DMS53 (cell line): ENCODE data around the gene PTBP2.
"Not testable (repeated sequence)": the region's sequence is repeated elsewhere in the genome, so short reads cannot be mapped to it uniquely, and the experiment has no call there.

ENCODE experiments used
- DNase-seq: peaks from one replicate; lab custom pipeline; 2025; lab: John Stamatoyannopoulos, UW

The PTBP2 gene

DNA sequence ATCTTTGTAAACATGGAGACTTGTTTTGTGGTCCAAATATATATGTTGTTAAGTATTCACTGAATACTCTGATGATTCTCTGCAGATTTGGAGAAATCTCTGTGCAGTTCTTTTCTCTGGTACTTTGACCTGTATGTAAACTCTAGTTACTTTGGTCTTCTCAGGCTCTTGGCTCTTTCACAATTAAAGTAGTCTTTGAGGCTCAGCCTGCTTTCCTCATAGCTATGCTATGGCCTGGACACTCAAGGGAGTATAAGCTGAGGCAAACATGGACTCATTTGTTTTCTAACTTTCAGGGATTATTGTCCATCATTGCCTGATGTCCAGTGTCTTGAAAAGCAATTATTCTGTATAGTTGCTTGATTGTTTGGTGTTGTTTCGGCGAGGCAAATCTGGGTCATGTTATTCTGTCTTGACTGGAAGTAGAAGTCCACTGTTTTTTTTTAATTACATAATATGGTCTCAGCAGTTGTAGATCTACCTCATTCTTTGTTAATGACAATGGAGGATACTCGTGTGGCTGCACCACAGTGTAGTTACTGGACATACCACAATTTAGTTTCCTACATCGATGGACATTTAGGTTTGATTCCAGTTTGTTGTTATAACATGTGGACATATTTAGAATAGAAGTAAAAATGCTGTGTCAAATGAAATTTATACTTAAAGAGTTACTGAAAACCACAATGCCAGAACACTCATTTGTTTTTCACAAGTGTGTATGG, 9.2 kb downstream of the PTBP2 start:
- no peak for DNase-seq

DNA sequence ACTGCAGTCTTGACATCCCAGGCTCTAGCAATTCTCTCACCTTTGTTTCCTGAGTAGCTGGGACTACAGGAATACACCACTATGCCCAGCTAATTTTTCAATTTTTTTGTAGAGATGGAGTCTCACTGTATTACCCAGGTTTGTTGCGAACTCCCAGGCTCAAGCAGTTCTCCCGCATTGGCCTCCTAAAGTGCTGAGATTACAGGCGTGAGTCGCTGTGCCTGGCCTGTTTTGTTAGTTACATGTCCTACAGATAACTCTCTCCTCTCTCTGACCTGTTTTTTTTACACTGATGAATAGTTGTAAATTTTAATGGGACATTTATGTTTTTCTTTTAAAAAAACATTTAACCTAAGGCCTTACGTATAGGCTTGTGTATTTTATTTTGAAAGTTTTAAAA, 19.8 kb downstream of the PTBP2 start:
- no peak for DNase-seq

DNA sequence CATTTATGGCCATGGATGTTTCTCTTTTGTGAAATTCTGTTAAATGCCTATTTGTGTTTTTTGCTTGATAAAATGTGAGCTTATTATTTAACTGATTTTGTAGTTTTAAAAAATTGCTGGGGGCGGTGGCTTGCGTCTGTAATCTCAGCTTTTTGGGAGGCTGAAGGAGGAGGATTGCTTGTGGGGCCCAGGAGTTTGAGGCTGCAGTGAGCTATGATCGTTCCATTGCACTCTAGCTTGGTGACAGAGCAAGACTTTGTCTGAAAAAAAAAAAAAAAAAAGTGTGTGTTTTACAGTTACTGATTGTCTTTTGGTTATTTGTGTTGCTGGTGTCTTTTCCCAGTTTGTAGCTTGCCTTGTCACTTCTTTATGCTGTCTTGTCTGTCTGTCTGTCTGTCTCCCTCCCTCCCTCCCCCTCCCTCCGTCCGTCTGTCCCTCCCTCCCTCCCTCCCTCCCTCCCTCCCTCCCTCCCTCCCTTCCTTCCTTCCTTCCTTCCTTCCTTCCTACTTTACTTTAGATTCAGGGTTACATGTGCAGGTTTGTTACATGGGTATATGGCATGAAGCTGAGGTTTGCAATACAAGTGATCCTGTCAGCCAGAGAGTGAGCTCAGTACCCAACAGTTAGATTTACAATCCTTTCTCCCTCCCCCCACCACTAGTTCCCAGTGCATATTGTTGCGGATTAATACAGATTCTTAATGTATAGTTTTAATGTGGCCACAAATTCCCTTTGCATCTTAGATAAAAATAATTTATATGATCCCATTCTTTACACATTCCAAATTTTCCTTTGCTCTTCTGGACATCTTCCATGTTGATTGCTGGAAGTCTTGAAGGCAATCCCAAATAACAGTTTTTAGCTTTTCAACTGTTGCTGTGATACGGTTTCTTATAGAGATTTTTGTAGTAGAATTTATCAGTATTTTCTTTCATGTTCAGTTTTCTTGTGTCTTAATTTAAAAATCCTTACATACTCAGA, 25.1 kb downstream of the PTBP2 start:
- no peak for DNase-seq

DNA sequence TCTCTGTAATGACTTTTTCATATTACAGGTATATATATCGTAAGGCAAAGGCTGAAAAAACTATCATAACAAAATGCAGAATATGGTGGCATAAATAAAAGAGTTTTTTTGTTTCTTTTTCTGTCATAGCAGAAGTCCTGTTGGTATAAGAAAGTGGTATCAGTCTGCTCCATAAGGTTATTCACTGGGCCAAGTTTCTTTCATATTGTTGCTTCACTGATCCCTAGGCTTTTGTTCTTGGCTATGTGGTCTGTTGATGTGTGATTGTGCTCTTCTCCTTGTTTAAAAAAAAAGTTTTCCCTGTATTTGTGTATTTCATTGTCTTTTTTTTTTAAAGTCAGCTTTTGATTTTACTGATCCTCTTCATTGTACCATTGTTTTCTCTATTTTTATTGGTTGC, 26.0 kb downstream of the PTBP2 start:
- DNase-seq, result no peak

DNA sequence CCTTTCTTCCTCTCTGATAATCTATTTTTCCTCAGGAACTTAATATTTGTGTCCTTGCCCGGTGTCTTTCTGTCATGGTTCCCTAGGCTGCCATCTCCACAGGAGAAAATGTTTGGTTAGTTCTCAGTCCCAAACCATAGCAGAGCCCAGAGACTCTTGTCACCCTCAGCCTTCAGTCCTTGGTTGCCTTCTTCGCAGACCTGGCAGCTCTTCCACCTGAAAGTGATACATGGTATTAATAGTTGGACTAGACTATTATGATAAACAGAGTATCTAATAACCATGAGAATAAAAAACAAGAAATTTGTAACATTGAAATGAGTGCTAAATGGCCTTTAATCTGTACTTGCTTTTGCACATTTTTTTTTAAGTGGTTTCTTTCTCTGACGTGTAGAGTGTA, 26.5 kb downstream of the PTBP2 start:
- no peak for DNase-seq

DNA sequence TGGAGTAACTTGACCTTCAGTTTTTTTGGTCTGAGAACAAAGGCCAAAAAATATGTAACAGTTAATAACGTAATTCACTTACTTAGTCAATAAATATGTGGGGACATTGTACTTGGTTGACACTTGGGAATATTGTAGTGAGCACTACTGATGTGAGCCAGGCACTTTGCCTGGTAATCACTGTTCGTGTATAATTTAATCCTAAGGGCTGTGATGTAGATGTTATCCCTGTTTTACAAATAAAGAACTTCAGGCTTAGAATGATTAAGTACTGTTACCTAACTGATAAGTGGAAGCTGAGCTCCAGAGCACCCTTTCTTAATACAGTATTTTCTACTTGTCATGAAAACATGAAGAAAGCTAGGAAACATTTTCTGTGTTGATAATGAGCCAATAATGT, 28.0 kb downstream of the PTBP2 start:
- no peak for DNase-seq

DNA sequence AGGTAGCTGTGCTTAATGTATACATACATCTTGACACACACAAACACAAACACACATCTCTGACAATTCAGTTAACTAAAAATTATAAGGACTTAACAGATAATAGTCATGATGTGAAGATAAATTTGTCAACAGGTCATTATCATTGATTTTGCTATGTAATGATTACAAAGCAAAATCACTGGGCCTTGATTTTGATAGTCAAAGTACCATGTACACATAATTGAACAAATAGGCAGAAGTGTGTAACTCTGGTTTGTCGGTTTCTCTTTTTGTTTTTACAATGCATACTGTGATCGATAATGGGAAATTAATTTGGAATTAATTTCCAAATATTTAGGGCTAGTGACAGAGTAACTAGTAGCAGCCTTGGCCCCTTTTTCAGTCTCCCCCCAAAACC, 30.8 kb downstream of the PTBP2 start:
- no peak for DNase-seq

DNA sequence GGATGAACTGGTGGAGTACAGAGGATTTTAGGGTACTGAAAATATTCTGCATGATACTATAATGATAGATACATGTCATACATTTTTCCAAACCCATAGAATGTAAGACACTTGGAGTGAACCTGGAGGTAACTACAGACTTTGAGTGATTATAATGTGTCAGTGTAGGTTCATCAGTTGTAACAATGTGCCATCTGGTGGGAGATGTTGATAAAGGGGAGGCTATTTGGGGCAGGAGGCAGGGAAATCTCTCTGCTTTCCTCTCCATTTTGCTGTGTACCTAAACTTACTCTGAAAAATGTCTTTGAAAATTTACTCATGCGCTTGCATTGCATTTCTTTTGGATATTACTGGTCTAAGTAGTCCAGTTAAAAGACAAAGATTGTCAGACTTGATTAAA, 35.2 kb downstream of the PTBP2 start:
- DNase-seq, result peak; percentile 47

DNA sequence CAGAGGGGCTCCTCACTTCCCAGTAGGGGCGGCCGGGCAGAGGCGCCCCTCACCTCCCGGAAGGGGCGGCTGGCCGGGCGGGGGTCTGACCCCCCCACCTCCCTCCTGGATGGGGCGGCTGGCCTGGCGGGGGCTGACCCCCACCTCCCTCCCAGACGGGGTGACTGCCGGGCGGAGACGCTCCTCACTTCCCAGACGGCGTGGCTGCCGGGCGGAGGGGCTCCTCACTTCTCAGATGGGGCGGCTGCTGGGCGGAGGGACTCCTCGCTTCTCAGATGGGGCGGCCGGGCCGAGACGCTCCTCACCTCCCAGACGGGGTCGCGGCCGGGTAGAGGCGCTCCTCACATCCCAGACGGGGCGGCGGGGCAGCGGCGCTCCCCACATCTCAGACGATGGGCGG, 41.0 kb downstream of the PTBP2 start:
- not testable (repeated sequence) for DNase-seq

DNA sequence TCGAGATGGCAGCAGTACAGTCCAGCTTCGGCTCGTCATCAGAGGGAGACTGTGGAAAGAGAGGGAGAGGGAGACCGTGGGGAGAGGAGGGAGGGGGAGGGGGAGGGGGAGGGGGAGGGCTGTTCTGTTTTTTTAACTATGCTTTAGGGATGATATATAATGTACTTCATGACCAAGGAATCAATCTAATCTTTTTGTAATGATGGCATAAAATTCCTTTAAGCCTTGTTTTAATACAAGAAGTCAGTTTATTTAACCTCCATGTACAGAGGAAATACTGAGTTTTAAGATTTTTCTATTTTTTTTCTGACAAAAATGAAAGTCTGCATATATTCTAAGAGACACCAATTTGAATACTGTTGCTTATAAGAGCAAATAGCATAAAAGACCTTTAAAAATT, 41.9 kb downstream of the PTBP2 start:
- no peak for DNase-seq

DNA sequence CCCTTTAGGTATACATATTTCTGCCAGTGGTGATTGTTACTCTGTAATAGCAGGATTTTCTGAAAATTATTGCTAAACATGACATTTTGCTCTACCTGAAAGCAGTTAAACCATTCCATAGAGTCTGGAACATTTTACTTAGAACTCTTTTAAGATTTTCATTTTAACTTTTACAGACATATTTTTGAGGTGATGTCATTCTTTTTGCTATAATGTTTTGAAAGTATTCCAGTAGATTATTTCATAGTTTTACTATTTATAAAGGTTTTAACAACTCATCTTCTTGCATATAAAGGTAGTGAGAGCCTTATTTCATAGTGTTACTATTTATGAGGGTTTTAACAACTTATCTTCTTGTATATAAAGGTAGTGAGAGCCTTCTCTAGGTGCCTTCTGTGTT, 42.9 kb downstream of the PTBP2 start:
- DNase-seq, result no peak

DNA sequence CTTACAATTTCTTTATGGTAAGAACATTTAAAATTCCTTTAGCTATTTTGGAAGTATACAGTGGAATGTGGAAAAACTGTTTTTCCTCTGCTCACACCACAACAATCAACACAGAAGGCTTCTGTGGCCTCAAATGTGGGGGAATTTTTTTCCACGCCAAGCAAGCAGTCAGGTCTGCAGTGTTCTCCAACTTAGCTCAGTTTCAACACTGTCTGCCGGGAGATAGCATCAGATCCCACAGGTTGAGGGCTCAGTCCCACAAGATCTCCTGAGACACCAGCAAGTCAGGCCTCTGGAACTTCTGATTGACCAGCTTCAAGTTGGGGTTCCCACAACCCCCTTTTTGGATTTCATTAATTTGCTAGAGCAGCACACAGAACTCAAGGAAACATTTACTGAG, 50.3 kb downstream of the PTBP2 start:
- no peak for DNase-seq

DNA sequence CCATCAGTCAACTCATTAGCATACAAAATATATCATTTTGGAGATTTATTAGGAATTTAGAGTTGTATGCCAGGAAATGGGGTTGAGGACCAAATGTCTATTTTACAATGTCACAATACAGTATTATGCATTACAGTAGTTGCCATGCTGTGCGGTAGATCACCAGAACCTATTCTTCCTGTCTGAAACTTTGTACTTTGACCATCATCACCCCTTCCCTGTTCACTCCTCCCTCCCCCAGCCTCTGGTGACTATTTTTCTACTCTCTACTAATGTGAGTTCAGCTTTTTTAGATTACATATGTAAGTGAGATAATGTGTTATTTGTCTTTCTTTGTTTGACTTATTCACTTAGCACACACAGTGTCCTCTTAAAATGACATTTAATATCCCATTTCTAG, 50.8 kb downstream of the PTBP2 start:
- no peak for DNase-seq

DNA sequence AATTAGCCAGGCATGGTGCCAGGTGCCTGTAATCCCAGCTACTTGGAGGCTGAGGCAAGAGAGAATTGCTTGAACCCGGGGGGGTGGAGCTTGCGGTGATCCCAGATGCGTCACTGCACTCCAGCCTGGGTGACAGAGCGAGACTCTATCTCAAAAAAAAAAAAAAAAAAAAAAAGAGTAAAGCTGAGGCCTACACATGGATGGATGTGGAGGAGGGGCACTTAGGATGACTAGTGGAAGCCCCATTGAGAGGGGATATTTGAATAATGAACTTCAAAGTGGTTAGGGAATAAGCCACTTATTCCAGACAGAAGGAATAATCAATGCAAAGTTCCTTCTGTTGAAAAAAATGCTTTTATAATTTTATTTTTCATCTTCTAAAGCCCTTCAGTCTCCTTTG, 51.4 kb downstream of the PTBP2 start:
- DNase-seq, result no peak

DNA sequence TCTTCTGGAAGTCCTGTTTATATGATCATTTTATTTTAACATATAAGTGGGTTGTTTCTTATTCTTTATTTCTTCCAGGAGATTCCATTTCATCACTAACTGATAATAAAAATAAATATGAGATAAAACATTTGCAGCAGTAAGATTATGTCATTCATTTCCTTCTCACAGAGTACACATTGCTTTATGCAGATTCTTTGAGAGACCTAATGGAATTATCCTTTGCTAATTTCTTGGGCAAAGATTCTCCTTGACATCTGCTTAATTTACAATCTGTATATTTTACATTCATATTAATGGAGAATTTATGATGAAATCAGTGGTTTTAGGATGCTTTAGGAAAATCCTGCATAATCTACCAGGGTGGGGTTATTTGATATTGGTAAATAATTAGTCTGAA, 60.6 kb downstream of the PTBP2 start:
- DNase-seq, result no peak

DNA sequence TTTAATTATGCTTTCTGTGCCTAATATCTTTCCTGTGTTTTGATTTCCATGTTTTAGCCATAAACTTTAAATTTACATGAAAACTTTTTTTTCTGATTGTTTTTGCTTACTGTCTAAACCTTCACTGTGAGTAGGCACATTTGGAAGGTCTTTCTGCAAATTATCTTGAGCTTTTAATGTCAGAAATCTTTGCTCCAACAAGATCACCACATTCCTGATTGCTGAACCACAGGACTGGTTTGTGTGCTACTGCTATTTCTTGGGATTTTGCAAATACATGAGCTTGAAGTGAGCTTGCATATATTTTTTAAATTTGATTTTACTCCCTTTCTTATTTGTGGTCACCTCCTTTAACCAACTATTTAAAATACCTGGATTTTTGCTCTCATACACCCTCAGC, 61.3 kb downstream of the PTBP2 start:
- DNase-seq, result no peak

DNA sequence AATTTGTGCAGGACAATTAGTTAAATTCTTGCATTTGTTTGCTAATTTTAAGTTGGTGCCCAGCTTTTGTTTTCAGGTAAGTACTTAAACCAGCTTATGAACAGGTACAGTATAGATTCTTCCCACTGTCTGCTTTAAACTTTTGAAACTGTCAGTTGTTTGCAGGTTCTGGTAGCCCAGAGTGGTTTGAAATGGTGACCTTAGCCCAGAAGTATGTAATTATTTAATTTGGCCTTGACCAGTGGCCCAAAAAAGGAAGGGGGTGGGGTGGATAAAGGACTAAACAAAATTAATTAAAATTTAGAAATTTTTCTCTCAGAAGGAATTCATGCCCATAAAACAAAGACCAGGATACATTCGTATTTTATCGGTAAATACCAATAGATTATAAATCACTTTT, 69.0 kb downstream of the PTBP2 start:
- DNase-seq, result no peak

DNA sequence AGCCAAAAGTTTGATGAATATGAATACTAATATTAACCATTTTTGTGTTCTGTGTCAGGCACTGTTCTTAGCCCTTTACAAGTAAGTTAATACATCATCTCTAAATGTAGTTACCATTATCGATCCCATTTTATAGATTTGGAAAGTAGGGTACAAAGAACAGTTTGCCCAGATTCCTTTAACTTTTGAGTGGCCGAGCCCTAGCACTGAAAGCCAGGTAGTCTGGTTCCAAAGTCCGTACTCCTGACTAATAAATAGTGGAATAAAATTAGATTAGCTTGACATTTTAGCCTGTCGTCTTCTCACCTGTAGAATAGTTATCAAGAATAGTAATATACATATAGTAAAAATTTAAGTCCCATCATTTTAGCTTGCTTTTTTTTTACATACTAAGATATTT, 70.6 kb downstream of the PTBP2 start:
- DNase-seq, result no peak

DNA sequence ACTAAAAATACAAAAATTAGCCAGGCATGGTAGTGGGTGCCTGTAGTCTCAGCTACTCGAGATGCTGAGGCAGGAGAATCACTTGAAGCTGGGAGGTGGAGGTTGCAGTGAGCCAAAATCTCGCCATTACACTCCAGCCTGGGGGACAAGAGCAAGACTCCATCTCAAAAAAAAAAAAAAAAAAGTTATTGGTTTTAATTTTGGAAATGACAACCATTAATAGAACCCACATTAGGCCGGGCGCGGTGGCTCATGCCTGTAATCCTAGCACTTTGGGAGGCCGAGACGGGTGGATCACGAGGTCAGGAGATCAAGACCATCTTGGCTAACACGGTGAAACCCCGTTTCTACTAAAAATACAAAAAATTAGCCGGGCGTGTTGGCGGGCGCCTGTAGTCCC, 80.1 kb downstream of the PTBP2 start:
- DNase-seq, result not testable (repeated sequence)

DNA sequence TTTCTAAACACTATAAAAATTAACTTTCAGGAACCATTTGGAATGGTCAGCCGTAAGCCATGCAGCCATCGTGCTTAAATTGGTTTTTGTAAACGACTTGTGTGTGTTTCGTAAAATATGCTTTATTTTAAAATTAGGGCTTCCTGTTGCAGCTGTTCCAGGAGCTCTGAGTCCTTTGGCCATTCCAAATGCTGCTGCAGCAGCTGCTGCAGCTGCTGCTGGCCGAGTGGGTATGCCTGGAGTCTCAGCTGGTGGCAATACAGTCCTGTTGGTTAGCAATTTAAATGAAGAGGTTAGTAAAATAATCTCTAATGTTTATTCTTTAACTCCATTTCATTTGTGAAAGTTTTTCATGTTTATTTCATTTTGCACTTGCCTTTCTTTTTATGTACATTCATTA, 83.1 kb downstream of the PTBP2 start:
- no peak for DNase-seq

DNA sequence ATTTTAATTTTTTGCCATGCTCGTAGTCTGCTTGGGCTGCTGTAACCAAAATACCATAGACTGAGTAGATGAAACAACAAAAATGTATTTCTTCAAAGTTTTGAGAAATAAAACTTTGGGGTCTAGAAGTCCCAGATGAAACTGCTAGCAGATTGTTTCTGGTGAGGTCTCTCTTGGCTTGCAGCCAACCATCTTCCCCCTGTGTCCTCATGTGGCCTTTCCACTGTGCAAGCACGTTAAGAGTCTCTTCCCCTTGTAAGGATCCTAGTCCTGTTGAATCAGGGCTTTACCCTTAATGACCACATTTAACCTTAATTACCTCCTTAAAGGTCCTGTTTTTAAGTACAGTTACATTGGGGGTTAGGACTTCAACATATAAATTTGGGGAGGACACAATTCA, 86.6 kb downstream of the PTBP2 start:
- DNase-seq, result peak; percentile 12

DNA sequence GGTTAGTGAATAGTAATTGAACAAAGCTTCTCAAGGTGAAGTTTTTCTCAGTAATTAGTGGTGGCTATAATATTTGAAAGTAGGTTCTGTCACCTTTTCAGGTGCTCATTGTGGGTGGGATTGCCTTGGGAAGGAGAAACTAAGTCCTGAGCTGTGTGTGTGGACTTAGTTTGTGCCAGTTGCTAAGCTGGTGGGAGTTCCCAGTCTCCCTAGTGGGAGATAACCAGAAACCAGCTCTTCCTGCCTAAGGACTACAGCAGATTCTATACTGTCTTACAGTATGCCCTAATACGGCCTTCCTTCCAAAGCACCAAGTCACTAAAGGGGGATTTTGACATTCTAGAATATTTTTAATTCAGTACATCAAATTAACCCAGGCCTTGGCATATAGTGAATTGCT, 94.3 kb downstream of the PTBP2 start:
- DNase-seq, result no peak

DNA sequence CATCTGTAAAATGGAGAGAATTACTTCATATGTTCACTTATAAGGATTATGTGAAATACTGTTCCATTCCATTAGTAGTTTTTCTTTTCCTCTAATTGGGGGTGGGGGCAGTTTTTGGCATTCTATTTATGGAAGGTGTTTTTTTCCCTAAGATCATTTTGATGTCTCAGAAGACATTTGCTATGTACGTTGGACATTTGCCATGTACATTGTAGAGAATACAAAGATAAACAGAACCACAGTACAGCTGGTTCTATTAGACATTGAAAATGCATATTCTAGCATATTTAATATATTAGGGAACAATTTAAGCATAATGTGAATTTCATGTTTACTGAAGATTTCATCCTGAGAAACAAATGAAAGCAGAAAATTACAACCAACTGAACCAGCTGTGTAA, 98.5 kb downstream of the PTBP2 start:
- DNase-seq, result no peak
